ENCODE results near the gene RAB24. TPM values are rescaled to one million over a fixed set of nuclear protein-coding genes. Genes with fewer than 3 reads are reported as not detected.

Gene RAB24
- total and polyA plus RNA-seq, 12 donors = 29.4 to 134 (median 51.6) TPM

GRCh38 chr5:177335701-177336065, 32.2 kb upstream of the RAB24 start:
- intact Hi-C loops (cut with DNase I) = no loop called here
- DNase-seq = no peak
- Histone ChIP-seq H3K27me3 (no peaks in the 10 kb centered on the region), H3K36me3 (replicated peaks in 1 of 2) (peaks cover 0 to 75% of the 10 kb centered on the region in 2 donors), H3K27ac (no peak overlapping the region), H3K4me1 (replicated peaks in 1 of 2) (no peaks in the 10 kb centered on the region), H3K4me3 (no peak overlapping the region), H3K9me3 (replicated peaks in 1 of 3) (no peaks in the 10 kb centered on the region)
- TF ChIP-seq CTCF (IDR thresholded peaks at IDR 0.05) (no peak), POLR2A (IDR thresholded peaks at IDR 0.05) (no peak)
- WGBS, 4 donors = 92 to 98% (median 97%) methylated on average over 7 of the region's 7 CpGs

- intact Hi-C loops (cut with DNase I) = no loop called here
- 87 to 91% (median 88%) methylated on average over 11 to 21 of the region's 21 CpGs for WGBS, 4 donors
- DNase-seq = no peak
- Histone ChIP-seq H3K9me3 (replicated peaks in 1 of 3) (no peaks in the 10 kb centered on the region), H3K36me3 (replicated peaks in 1 of 2) (peaks cover 0 to 82% of the 10 kb centered on the region in 2 donors), H3K4me3 (no peak overlapping the region), H3K27ac (no peak overlapping the region), H3K27me3 (no peaks in the 10 kb centered on the region), H3K4me1 (replicated peaks in 1 of 2) (no peaks in the 10 kb centered on the region)
- TF ChIP-seq POLR2A (IDR thresholded peaks at IDR 0.05) = no peak
- TF ChIP-seq CTCF (IDR thresholded peaks at IDR 0.05) = no peak
Observed at GRCh38 chr5:177334781-177335700, 31.5 kb upstream of the RAB24 start.

GRCh38 chr5:177334155-177334551, 30.6 kb upstream of the RAB24 start:
- DNase-seq = no peak
- H3K4me3 ChIP-seq = no peak overlapping the region
- no peaks in the 10 kb centered on the region for H3K4me1 ChIP-seq (replicated peaks in 1 of 2)
- no peak for TF ChIP-seq CTCF (IDR thresholded peaks at IDR 0.05)
- TF ChIP-seq POLR2A (IDR thresholded peaks at IDR 0.05) = no peak
- peaks cover 0 to 88% of the 10 kb centered on the region in 2 donors for H3K36me3 ChIP-seq (replicated peaks in 1 of 2)
- intact Hi-C loops (cut with DNase I) = no loop called here
- 86 to 92% (median 88%) methylated on average over 3 to 15 of the region's 15 CpGs for WGBS, 4 donors
- no peaks in the 10 kb centered on the region for H3K9me3 ChIP-seq (replicated peaks in 1 of 3)
- H3K27ac ChIP-seq = no peak overlapping the region
- H3K27me3 ChIP-seq = no peaks in the 10 kb centered on the region

- H3K4me1 ChIP-seq (replicated peaks in 1 of 2) = no peaks in the 10 kb centered on the region
- H3K36me3 ChIP-seq (replicated peaks in 1 of 2) = peaks cover 0 to 88% of the 10 kb centered on the region in 2 donors
- DNase-seq = no peak
- H3K27me3 ChIP-seq = no peaks in the 10 kb centered on the region
- intact Hi-C loops (cut with DNase I) = no loop called here
- H3K4me3 ChIP-seq = no peak overlapping the region
- 89 to 95% (median 90%) methylated on average over 15 to 16 of the region's 16 CpGs for WGBS, 4 donors
- no peak overlapping the region for H3K27ac ChIP-seq
- TF ChIP-seq POLR2A (IDR thresholded peaks at IDR 0.05) (no peak), CTCF (IDR thresholded peaks at IDR 0.05) (no peak)
- H3K9me3 ChIP-seq (replicated peaks in 1 of 3) = no peaks in the 10 kb centered on the region
Observed at GRCh38 chr5:177333420-177334154, 30.1 kb upstream of the RAB24 start.
